SK-N-SH (cell line): Measurements from ENCODE around the gene METTL27.

Experiments
- GABPA ChIP-seq: IDR thresholded peaks from 2 replicates; pipeline ENCODE4 v1.4.0; 2012; ENCODE audit warnings: low read depth, mild to moderate bottlenecking
- RAD21 ChIP-seq: IDR thresholded peaks from 2 replicates; pipeline ENCODE4 v1.6.1; 2012; ENCODE audit warnings: mild to moderate bottlenecking, low read length
- SMC3 ChIP-seq: IDR thresholded peaks from 2 replicates; pipeline ENCODE4 v1.6.1; 2012; ENCODE audit warnings: low read depth, low read length, improper control_type of control experiment
- TAF1 ChIP-seq: IDR thresholded peaks from 2 replicates; pipeline ENCODE4 v1.6.1; 2012; ENCODE audit warnings: low read depth, mild to moderate bottlenecking, low read length, moderate library complexity, borderline replicate concordance
- YY1 ChIP-seq: IDR thresholded peaks from 2 replicates; pipeline ENCODE4 v1.4.0; 2012; ENCODE audit warnings: low read depth, mild to moderate bottlenecking
- TF ChIP-seq, protein P1 (sequence below): IDR thresholded peaks from 2 replicates; pipeline ENCODE4 v1.6.1; 2012; ENCODE audit warnings: mild to moderate bottlenecking, low read depth, low read length, moderate library complexity
- TF ChIP-seq, protein P2 (sequence below): fragments of 200-600 bp; sonication (generic); IDR thresholded peaks from 2 replicates; pipeline ENCODE4 v1.6.1; 2017; ENCODE audit warnings: antibody characterized with exemption, mild to moderate bottlenecking, moderate library complexity
- TF ChIP-seq, protein P3 (sequence below): IDR thresholded peaks from 2 replicates; pipeline ENCODE4; 2012

DNA sequence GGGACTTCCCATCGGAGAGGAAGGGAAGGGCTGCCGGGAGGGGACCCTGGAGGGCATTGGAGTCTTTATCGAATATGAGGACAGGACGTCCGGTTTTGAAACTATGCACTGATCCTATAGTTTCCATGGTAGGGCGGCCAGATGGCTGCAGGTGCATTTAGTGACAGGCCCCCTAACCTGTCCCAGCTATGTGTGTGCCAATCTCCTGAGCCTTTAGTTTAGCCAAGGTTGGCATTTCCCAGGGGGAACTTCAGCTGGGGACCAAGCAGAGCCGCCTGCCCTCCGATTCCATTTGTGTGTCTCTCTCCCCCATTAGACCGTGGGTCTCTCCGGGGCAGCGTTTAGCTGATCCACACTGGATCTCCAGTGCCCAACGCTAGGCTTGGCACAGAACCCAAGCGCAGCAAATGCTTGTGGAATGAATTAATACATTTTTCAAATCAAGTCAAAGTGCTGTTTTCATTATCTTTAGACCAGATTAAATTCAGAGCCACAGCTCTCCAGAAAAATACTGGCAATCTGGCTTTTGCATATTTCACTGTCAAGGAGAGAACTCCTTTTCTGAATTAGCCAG lies 38.5 kb upstream of the METTL27 start:
- TF ChIP-seq, protein P1, sequence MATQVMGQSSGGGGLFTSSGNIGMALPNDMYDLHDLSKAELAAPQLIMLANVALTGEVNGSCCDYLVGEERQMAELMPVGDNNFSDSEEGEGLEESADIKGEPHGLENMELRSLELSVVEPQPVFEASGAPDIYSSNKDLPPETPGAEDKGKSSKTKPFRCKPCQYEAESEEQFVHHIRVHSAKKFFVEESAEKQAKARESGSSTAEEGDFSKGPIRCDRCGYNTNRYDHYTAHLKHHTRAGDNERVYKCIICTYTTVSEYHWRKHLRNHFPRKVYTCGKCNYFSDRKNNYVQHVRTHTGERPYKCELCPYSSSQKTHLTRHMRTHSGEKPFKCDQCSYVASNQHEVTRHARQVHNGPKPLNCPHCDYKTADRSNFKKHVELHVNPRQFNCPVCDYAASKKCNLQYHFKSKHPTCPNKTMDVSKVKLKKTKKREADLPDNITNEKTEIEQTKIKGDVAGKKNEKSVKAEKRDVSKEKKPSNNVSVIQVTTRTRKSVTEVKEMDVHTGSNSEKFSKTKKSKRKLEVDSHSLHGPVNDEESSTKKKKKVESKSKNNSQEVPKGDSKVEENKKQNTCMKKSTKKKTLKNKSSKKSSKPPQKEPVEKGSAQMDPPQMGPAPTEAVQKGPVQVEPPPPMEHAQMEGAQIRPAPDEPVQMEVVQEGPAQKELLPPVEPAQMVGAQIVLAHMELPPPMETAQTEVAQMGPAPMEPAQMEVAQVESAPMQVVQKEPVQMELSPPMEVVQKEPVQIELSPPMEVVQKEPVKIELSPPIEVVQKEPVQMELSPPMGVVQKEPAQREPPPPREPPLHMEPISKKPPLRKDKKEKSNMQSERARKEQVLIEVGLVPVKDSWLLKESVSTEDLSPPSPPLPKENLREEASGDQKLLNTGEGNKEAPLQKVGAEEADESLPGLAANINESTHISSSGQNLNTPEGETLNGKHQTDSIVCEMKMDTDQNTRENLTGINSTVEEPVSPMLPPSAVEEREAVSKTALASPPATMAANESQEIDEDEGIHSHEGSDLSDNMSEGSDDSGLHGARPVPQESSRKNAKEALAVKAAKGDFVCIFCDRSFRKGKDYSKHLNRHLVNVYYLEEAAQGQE: no peak
- TF ChIP-seq RAD21 (0 out of 2 replicates have a peak, but pooled peaks have one; percentile 20), YY1 (no peak), TAF1 (no peak), GABPA (no peak), SMC3 (no peak)
- TF ChIP-seq, protein P2, sequence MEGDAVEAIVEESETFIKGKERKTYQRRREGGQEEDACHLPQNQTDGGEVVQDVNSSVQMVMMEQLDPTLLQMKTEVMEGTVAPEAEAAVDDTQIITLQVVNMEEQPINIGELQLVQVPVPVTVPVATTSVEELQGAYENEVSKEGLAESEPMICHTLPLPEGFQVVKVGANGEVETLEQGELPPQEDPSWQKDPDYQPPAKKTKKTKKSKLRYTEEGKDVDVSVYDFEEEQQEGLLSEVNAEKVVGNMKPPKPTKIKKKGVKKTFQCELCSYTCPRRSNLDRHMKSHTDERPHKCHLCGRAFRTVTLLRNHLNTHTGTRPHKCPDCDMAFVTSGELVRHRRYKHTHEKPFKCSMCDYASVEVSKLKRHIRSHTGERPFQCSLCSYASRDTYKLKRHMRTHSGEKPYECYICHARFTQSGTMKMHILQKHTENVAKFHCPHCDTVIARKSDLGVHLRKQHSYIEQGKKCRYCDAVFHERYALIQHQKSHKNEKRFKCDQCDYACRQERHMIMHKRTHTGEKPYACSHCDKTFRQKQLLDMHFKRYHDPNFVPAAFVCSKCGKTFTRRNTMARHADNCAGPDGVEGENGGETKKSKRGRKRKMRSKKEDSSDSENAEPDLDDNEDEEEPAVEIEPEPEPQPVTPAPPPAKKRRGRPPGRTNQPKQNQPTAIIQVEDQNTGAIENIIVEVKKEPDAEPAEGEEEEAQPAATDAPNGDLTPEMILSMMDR: no peak
- TF ChIP-seq, protein P3, sequence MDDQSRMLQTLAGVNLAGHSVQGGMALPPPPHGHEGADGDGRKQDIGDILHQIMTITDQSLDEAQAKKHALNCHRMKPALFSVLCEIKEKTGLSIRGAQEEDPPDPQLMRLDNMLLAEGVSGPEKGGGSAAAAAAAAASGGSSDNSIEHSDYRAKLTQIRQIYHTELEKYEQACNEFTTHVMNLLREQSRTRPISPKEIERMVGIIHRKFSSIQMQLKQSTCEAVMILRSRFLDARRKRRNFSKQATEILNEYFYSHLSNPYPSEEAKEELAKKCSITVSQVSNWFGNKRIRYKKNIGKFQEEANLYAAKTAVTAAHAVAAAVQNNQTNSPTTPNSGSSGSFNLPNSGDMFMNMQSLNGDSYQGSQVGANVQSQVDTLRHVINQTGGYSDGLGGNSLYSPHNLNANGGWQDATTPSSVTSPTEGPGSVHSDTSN: no peak
